NK-92 treated with Interleukin-12 subunit alpha and Interleukin-12 subunit beta, amount 100 ng/mL, for 24 hours (cell line): ENCODE results near the gene NCAPG2.
"Not testable (repeated sequence)": the region's sequence is repeated elsewhere in the genome, so short reads cannot be mapped to it uniquely, and the experiment has no call there.

ENCODE experiments used
- DNase-seq: peaks from one replicate; lab custom pipeline; 2025; lab: John Stamatoyannopoulos, UW

The NCAPG2 gene

DNA sequence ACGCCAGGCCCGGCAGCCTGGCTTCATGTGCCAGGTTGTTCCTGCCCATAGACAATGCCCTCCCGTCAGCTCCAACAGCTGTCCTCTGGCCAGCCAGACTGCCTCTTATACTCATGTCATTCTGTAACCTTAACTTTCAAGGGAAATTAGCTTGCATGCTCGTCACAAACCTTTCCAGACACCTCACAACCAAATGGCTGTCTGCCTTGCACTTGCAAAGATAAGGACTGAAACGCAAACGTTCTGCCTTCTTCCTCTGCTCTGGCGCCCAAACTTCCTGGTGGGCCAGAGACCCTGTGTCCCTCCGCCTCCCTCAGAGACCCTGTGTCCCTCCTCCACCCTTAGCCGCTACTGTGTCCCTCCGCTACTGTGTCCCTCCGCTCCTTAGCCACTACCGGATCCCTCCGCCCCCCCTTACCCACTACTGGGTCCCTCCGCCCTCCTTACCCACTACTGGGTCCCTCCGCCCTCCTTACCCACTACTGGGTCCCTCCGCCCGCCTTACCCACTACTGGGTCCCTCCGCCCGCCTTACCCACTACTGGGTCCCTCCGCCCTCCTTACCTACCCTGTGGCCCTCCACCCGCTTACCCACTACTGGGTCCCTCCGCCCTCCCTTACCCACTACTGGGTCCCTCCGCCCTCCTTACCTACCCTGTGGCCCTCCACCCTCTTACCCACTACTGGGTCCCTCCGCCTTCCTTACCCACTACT is 37.5 kb downstream of the NCAPG2 start:
- DNase-seq, result not testable (repeated sequence)

GRCh38 chr7:158666401-158666800 is 38.2 kb downstream of the NCAPG2 start:
- DNase-seq, result no peak

DNA sequence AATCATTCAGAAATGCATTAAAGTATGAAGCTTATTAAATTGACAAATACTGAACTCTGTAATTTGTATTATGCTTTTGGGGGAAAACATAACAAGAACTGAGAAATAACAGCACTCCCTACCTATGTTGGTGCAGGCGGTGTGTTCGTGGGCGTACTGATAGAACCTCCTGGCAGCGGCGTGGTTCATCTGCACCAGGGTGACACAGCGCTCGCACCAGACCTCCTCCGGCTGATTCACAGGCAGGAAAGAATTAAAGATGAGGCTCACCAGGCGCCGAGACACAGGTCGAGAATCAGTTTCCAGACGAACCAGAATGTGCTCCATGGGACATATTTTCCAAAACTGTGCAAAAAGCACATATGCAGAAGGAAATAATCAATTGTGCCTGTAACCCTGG is 40.2 kb downstream of the NCAPG2 start:
- no peak for DNase-seq

- DNase-seq, result no peak
Observed at GRCh38 chr7:158663428-158663741, 41.2 kb downstream of the NCAPG2 start.

GRCh38 chr7:158662610-158663427 is 41.8 kb downstream of the NCAPG2 start:
- no peak for DNase-seq

DNA sequence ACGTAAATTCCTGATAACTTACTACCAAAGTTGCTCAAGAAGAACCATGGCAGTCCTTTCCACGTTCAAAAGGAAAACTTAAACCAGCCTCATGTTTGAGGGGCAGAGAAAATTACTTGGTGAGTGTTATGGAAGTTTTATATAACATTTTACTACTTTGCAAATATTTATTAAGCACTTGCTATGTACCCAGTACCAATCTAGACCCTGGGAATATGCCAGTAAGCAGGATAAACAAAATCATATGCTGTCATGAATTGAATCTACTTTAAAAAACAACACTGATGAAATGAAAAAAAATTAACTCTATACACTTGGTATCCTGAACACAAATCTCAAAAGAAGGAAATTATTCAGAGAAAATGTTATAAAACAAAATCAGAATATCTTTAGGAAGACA is 46.1 kb downstream of the NCAPG2 start:
- no peak for DNase-seq

DNA sequence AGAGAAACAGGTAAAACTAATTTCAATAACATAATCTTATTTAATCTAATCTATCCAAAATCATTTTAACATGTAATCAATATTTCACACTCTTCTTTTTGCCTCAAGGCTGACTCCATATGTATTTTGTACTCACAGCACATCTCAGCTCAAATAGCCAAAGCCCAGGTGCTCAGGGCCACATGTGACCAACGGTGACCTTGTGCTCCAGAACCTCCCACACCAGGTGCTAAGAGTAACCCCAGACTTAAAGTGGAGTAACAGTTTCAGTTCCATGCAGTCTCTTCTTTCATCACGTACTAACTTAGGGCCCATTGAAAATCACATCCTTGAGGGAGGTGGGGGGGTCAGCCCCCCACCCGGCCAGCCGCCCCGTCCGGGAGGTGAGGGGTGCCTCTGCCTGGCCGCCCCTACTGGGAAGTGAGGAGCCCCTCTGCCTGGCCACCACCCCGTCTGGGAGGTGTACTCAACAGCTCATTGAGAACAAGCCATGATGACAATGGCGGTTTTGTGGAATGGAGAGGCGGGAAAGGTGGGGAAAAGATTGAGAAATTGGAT is 47.3 kb downstream of the NCAPG2 start:
- DNase-seq, result no peak

GRCh38 chr7:158655931-158656441 is 48.6 kb downstream of the NCAPG2 start:
- DNase-seq, result no peak

GRCh38 chr7:158655507-158655906 is 49.1 kb downstream of the NCAPG2 start:
- no peak for DNase-seq

GRCh38 chr7:158651968-158652565 is 52.5 kb downstream of the NCAPG2 start:
- DNase-seq, result no peak

GRCh38 chr7:158650821-158651225 is 53.8 kb downstream of the NCAPG2 start:
- no peak for DNase-seq

DNA sequence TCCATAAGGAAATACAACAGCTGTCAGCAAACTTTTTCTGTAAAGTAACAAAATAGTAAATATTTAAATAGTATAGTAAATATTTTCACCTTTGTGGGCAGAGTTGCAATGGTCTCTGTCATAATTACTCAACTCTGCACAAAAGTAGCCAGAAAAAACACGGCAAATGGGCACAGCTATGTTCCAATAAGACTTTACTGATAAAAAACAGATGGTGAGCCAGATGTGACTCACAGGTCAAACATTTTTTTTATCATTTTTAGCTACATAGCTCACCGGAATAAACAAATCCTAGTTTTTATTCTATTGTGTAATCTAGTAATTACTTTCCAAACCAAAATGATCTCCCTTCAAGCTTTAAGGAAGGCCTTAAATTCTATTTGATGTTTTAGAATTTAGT is 55.3 kb downstream of the NCAPG2 start:
- DNase-seq, result no peak

GRCh38 chr7:158648787-158649186 is 55.8 kb downstream of the NCAPG2 start:
- DNase-seq, result no peak

- no peak for DNase-seq
Observed at GRCh38 chr7:158648168-158648567, 56.4 kb downstream of the NCAPG2 start.

DNA sequence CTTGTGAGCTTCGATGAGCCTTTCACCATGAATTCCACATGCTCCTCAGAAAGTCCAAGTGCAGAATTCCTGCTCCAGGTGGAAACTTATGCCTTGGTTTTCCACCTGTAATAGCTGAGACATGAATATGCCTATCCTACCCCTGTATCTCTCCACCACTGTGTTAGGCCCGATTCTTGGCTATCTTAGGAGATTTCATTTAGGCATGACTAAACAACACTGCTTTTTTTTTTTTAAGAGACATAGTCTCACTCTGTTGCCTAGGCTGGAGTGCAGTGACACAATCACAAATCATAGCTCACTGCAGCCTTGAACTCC is 57.2 kb downstream of the NCAPG2 start:
- DNase-seq, result no peak

DNA sequence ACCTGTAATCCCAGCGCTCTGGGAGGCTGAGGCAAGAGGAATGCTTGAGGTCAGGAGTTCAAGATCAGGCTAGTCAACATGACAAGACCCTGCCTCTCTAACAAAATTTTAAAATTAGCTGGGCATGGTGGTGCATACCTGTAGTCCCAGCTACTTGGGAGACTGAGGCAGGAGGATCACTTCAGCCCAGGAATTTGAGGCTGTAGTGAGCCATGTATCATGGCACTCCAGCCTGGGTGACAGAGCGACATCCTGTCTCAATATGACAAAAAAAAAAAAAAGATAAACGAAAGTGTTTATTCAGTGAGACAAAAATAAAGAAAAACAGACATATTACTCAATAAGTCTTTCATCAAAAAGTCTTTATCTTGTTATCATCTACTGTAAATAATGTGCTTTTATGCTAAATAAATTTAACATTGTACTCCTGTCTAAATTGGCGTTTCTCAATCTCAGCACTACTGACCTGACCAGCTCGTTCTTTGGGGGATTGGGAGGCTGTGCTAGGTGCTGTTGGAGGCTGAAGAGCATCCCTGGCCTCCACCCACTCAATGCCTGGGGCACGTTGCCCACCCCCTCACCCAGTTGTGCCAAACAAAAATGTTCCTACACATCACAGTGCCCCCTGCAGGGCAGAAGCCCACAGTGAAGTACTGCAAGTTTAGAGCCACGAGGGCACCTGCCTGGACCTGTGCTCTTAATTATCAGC is 57.7 kb downstream of the NCAPG2 start:
- no peak for DNase-seq

GRCh38 chr7:158645842-158646241 is 58.8 kb downstream of the NCAPG2 start:
- no peak for DNase-seq

DNA sequence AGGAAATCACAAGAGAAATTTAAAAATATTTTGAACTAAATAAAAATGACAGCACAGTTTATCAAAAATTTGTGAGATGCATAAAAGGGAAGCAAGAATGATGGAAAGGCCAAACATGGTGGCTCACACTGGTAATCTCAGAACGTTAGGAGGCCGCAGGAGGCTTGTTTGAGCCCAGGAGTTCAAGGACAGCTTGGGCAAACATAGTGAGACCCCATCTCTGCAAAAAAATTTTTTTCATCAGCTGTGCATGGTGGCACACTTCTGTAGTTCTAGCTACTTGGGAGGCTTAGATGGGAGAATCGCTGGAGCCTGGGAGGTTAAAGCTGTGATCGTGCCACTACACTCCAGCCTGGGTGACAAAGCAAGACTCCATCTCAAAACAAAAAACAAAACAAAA is 62.5 kb downstream of the NCAPG2 start:
- no peak for DNase-seq

- DNase-seq, result no peak
Observed at GRCh38 chr7:158638001-158638400, 66.6 kb downstream of the NCAPG2 start.

DNA sequence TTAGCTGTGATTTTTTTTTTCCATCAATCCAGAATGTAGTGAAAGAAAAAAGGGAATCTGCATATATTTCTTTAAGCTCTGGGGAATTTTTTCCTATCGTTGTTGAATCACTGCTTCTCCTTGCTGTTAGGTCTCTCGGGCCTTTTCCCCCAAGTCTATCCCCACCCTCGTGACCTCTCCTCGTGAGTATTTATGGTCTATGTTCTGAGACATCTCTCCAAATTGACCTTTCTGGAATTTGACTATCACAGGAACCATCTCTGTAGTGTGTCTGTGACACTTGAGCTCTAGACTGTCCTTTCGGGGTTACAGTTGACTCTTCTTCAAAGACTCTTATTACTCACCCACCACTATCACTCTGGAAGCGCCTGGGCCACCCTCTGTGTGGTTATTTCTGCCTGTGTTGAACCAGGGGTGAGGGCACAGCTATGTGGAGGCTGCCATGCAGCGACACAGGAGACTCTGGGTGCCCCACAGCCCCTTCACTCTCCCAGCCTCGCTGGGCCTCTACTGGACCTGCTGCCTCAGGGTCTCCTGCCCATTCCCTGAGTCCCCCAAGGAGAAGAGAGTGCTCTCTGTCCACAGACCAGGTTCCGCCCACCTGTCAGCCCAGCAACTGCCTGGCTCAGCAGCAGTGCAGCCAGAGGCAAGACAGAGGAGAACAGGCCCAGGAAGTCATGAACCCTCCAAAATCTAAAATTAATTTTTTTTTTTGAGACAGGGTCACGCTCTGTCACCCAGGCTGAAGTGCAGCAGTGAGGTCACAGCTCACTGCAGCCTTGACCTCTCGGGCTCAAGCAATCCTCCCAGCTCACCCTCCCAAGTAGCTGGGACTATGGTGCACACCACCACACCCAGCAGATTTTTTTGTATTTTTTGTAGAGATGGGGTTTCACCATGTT is 71.3 kb downstream of the NCAPG2 start:
- DNase-seq, result no peak

DNA sequence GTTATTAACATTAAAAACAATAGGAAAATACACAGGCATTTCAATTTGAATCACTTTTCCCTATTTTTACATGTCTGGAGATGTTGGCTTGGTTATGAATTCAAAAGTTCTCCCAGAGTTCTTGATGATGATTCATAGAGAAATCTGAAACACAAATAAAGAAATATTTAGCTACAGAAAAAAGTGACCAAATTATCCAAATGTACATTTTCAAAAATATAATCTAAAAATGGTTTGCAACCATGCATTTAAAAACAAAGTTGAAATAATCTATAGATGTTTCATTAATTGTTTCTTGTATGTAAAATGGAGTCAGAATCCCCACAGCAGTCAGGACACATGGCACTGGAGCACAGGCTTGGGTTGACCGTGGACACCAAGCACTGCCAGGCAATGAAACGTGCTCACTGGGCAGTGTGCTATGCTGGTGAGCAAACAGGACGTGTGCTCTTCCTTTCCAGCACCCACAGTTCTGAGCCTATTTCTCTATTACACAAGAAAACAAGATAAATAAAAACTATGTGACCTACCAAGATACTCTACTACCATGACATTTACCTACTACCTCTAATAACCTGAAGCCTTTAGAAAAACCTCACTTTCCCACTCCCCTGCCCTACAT is 72.9 kb downstream of the NCAPG2 start:
- no peak for DNase-seq
